VCaP (cell line): ENCODE measurements around the gene ELN.

Source experiments
- H3K27ac ChIP-seq: fragments of 450-650 bp; 2 replicates; pipeline ENCODE4 v1.5.1; 2017
- TF ChIP-seq, protein P1 (sequence below): fragments of 450-650 bp; conservative IDR thresholded peaks from 2 replicates; pipeline ENCODE4 v1.5.1; 2017; ENCODE audit warnings: mild to moderate bottlenecking, moderate library complexity

Gene ELN

DNA sequence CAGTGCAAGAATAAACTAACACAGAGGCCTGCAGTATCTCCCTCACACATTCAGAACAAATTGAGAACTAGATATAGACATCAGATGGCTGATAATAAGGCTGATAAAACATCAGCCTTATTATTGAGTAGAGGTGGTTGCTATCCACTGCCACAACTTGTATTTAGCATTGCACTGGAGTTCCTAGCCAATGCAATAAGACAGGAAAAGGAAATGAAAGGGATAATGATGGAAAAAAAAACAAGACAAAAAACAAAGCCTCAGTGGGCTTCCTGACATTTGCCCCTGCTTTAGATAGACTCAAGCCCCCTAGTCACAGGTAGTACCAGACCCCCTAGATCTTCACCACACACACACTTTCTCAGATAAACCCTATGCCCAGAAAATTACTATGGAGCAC lies 33.2 kb upstream of the ELN start:
- peak overlapping the region; percentile 31; the same call in 1 of the 2 replicates for H3K27ac ChIP-seq
- TF ChIP-seq, protein P1, sequence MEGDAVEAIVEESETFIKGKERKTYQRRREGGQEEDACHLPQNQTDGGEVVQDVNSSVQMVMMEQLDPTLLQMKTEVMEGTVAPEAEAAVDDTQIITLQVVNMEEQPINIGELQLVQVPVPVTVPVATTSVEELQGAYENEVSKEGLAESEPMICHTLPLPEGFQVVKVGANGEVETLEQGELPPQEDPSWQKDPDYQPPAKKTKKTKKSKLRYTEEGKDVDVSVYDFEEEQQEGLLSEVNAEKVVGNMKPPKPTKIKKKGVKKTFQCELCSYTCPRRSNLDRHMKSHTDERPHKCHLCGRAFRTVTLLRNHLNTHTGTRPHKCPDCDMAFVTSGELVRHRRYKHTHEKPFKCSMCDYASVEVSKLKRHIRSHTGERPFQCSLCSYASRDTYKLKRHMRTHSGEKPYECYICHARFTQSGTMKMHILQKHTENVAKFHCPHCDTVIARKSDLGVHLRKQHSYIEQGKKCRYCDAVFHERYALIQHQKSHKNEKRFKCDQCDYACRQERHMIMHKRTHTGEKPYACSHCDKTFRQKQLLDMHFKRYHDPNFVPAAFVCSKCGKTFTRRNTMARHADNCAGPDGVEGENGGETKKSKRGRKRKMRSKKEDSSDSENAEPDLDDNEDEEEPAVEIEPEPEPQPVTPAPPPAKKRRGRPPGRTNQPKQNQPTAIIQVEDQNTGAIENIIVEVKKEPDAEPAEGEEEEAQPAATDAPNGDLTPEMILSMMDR = no peak

DNA sequence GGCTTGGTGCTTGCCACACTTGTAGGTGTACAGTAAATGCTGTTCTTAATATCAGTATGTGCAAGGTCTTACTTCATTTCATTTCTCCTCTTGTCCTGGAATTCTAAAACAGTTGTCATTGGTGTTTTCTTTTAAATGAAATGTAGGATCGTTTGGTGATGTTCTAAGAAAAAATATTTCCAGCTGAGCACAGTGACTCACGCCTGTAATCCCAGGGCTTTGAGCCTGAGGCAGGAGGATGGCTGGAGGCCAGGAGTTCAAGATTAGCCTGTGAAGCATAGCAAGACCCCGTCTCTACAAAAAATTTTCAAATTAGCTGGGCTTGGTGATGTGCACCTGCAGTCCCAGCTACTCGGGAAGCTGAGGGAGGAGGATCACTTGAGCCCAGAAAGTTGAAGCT lies 32.6 kb upstream of the ELN start:
- H3K27ac ChIP-seq = no peak overlapping the region
- TF ChIP-seq, protein P1 = no peak

DNA sequence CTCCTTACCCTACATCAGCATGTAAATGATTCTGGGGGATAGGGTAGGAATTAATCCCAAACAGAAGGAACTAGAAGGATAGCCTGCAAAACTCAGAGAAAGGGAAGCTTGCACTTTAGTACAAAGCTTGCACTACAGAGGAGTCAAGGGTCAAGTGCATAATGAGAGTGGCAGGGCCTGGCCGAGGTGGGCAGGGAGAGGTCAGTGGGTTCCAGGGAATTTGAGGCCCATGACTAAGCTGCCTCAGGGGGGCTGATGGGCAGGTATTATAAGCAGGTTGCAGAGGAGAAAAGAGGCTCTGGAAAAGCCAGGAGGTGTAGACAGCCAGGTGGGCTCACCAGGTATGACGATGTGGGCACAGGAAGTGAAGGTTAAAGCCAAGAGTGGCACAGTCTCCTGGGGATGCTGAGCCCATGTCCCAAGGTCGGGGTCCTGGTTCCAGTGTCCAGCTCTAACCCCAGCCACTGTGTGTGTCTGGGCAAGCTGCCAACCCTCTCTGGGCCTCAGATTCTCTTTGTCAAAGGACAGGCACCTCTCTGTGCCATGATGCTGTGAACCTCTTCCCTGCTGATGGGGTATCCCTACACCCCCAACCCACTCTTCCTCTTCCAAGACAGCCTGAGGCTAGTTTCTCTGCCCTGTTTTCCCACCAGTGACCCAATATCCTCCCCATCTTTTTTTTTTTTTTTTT lies 32.0 kb upstream of the ELN start:
- TF ChIP-seq, protein P1 = no peak
- no peak overlapping the region for H3K27ac ChIP-seq

DNA sequence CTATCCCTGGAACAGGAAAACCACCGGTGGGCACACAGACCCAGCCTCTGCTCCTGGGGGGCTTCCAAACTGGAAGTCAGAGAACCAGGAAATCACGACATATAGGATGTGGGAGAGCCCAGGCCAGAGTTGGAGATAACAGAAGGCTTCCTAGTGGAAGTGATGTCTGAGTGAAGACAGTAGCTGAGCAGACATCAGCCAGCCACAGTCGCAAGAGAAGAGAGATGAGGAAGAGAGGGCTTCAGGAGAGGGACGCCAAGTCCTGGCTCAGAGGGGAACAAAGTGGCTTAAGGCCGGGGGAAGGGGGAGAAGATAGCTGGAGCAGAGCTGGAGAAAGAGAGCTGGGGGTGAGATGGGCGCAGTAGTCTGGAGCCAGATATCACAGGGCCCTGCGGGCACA lies 30.9 kb upstream of the ELN start:
- H3K27ac ChIP-seq = no peak overlapping the region
- TF ChIP-seq, protein P1 = no peak

DNA sequence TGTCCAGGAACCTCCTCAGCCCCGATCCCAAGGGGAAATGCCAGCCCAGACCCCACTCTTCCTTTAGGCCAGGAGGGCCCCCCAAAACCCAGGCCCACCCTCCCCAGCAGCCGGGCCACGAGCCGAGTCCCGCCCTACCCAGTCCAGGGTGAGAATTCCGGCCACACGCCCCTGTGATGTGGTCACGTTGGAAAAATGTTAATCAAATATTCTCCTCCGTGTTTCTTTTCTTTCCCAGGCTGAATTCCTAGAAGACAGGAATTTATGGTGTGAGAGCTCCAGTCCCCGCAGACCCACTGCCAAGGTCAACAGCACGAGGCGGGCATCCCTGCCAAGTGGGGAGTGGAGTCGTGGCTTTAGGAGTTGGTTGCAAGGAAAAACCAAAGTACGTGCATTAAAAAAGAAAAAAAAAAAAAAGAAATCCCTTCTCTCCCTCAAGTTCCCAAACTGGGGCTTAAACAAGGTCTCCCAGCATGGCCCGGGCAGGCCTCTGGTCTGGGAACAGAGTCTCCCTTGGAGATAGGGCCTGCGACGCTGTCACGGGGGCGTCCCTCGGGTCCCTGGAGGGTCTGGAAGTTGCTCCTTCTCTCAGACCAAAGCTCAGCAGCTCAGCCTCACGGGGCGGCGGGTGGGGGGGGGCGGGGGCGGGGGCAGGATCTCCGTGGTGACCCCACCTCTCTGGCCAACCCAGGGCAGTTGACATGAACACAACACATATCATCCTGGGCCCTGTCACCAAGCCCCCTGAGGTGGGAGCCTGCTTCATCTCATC lies 28.1 kb upstream of the ELN start:
- no peak overlapping the region for H3K27ac ChIP-seq
- TF ChIP-seq, protein P1 = no peak

DNA sequence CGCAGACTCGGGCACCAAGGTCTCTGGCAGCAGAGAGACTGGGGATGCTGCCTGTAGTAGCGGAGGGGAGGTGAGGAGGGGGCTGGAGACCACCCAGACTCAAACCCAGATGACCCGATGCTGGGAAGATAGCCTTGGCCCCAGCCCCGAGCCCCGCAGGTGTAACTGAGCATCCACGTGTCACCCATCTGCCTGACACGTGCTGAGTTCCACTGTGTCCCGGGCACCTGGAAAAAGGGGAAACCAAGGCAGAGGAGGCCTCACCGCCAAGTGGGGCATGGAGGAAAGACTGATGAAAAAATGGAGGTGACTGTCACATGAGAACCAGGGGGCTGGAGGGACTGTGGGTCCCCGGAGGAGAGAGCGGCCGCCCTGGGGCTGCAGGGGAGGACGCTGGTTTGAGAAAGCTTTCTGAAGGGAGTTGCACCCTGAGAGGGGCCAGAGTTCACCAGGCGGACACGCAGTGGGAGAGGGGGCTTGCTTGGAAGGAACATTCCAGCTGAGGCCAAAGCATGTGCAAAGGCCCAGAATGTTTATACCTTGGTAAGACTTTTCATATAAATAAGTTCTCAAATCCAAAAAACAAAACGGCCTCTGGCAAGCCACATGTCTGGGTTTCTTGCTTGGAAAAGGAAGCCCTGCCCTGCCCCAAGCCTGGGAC lies 27.4 kb upstream of the ELN start:
- TF ChIP-seq, protein P1 = no peak
- no peak overlapping the region for H3K27ac ChIP-seq

DNA sequence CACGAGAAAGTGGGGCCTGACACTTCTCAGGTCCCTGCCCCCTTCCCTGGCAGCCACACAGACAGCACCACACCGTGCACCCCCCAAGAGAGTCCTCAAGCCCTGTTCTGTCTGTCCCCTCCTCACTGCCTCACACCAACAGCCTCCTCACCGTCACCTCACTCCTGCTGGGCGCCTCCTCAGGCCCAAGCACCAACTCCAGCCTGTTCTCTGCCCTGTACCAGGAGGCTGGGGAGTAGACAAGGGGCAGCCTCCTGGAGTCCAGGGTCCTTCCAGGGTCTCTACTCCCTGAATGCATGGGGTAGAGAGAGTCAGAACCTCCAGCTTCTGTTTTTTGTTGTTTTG lies 26.9 kb upstream of the ELN start:
- H3K27ac ChIP-seq = no peak overlapping the region
- TF ChIP-seq, protein P1 = no peak
